H1 (cell line): ENCODE data around the gene CPM. TPM values are rescaled to one million over a fixed set of nuclear protein-coding genes. Genes with fewer than 3 reads are reported as not detected.

Experiments used
- CTCF ChIA-PET: fragments of 300-600 bp; sonication (Branson Sonifier 250); formaldehyde crosslinking; loops from one replicate; lab custom pipeline; 2021; ENCODE audit not compliant: partially characterized antibody; lab: Charles Lee
- POLR2A ChIA-PET: fragments of 300-600 bp; sonication (Branson Sonifier 250); formaldehyde crosslinking; loops from one replicate; lab custom pipeline; 2021; ENCODE audit warnings: inconsistent platforms; ENCODE audit not compliant: partially characterized antibody; lab: Charles Lee
- DNase-seq, 2 experiments: peaks; one replicate each; pipeline versions ENCODE4 v3.0.0 to v3.0.0-alpha.2; 2010 to 2022; ENCODE audit warnings: low spot score in 2 of 2, low read depth in 1 of 2, mixed read lengths in 1 of 2
- FAIRE-seq: peaks from 2 replicates; lab custom pipeline; 2011; peaks lifted over from hg19 to GRCh38; lab: Jason Lieb, UNC
- H2AFZ ChIP-seq: 2 replicates; pipeline ENCODE4 v1.8.1; 2012; ENCODE audit warnings: low read length, inconsistent platforms
- H2AK5ac ChIP-seq: 2 replicates; pipeline ENCODE4 v1.6.1; 2013; ENCODE audit warnings: low read depth, low read length
- H2BK120ac ChIP-seq: replicated peaks from 2 replicates; pipeline ENCODE3; 2013; ENCODE audit warnings: low read depth, low read length, inconsistent platforms
- H2BK12ac ChIP-seq: 2 replicates; pipeline ENCODE4 v1.6.1; 2013; ENCODE audit warnings: low read depth, low read length
- H2BK15ac ChIP-seq: 2 replicates; pipeline ENCODE4 v1.6.1; 2013; ENCODE audit warnings: low read length
- H2BK20ac ChIP-seq: 2 replicates; pipeline ENCODE4 v1.6.1; 2013; ENCODE audit warnings: low read length
- H2BK5ac ChIP-seq: 2 replicates; pipeline ENCODE4 v1.6.1; 2013; ENCODE audit warnings: low read depth, low read length
- H3K14ac ChIP-seq: 2 replicates; pipeline ENCODE4 v1.6.1; 2013; ENCODE audit warnings: inconsistent platforms; ENCODE audit not compliant: insufficient read length
- H3K18ac ChIP-seq: 2 replicates; pipeline ENCODE4 v1.6.1; 2013; ENCODE audit warnings: low read length; ENCODE audit errors: extremely low read depth
- H3K23ac ChIP-seq: 2 replicates; pipeline ENCODE4 v1.6.1; 2013; ENCODE audit warnings: inconsistent platforms; ENCODE audit not compliant: insufficient read length
- H3K23me2 ChIP-seq: 2 replicates; pipeline ENCODE4 v1.6.1; 2013; ENCODE audit warnings: low read depth, low read length
- H3K27ac ChIP-seq: 2 replicates; pipeline ENCODE4 v1.6.1; 2011; ENCODE audit warnings: low read depth, low read length, inconsistent platforms
- H3K27me3 ChIP-seq, 4 experiments: replicated peaks in 1 of 4; 1 replicate in 1 of 4; 2 replicates in 3 of 4; pipeline versions ENCODE4 v1.6.1 to v1.8.1; 2011 to 2013; ENCODE audit warnings: low read length in 3 of 4, mild to moderate bottlenecking in 3 of 4, inconsistent platforms in 2 of 4, mixed read lengths in 2 of 4, moderate library complexity in 1 of 4; ENCODE audit not compliant: control insufficient read depth in 3 of 4, insufficient read depth in 3 of 4; ENCODE audit errors: extremely low read depth in 1 of 4
- H3K36me3 ChIP-seq, 4 experiments: 2 replicates each; pipeline versions ENCODE4 v1.6.1 to v1.8.1; 2011 to 2013; ENCODE audit warnings: mild to moderate bottlenecking in 4 of 4, low read length in 3 of 4, moderate library complexity in 2 of 4, control low read depth in 1 of 4, inconsistent platforms in 1 of 4; ENCODE audit not compliant: insufficient read depth in 4 of 4, control insufficient read depth in 2 of 4
- H3K4ac ChIP-seq: replicated peaks from 2 replicates; pipeline ENCODE3; 2013; ENCODE audit warnings: low read length, low read depth, mixed read lengths, inconsistent platforms; ENCODE audit not compliant: insufficient read length
- H3K4me1 ChIP-seq, 4 experiments: replicated peaks in 1 of 4; 1 replicate in 1 of 4; 2 replicates in 3 of 4; pipeline versions ENCODE4 v1.6.1 to v1.8.1; 2011 to 2013; ENCODE audit warnings: low read length in 3 of 4, inconsistent platforms in 2 of 4, mixed read lengths in 1 of 4; ENCODE audit not compliant: insufficient read depth in 4 of 4, control insufficient read depth in 3 of 4
- H3K4me2 ChIP-seq, 2 experiments: 2 replicates each; pipeline versions ENCODE4 v1.6.1 to v1.8.1; 2011 to 2013; ENCODE audit warnings: low read depth in 2 of 2, low read length in 2 of 2, control low read depth in 1 of 2, inconsistent platforms in 1 of 2, mild to moderate bottlenecking in 1 of 2; ENCODE audit not compliant: insufficient read depth in 1 of 2
- H3K4me3 ChIP-seq, 4 experiments: fragments of 200-600, 300-600 bp in 1 of 4; sonication (generic), shearing (Covaris generic), sonication (Bioruptor Twin) in 1 of 4; 2 replicates each; pipeline versions ENCODE4 v1.5.1 to v1.8.1; 2011 to 2016; ENCODE audit warnings: low read length in 4 of 4, low read depth in 3 of 4, control low read depth in 2 of 4, inconsistent platforms in 2 of 4, mild to moderate bottlenecking in 2 of 4, mixed read lengths in 1 of 4, moderate library complexity in 1 of 4; ENCODE audit not compliant: insufficient read depth in 2 of 4; ENCODE audit errors: extremely low read depth in 1 of 4
- H3K56ac ChIP-seq: replicated peaks from 2 replicates; pipeline ENCODE3; 2013; ENCODE audit warnings: low read depth, mild to moderate bottlenecking, mixed read lengths, low read length, inconsistent platforms; ENCODE audit not compliant: insufficient read length
- H3K79me1 ChIP-seq: 2 replicates; pipeline ENCODE4 v1.6.1; 2013; ENCODE audit warnings: low read depth, low read length, control low read depth
- H3K79me2 ChIP-seq, 2 experiments: 2 replicates each; pipeline versions ENCODE4 v1.6.1 to v1.8.1; 2012 to 2013; ENCODE audit warnings: low read length in 2 of 2, mild to moderate bottlenecking in 2 of 2, inconsistent platforms in 1 of 2; ENCODE audit not compliant: insufficient read depth in 2 of 2, control insufficient read depth in 1 of 2
- H3K9ac ChIP-seq, 4 experiments: replicated peaks in 1 of 4; 1 replicate in 1 of 4; 2 replicates in 3 of 4; pipeline versions ENCODE4 v1.6.1 to v1.8.1; 2011 to 2013; ENCODE audit warnings: low read depth in 3 of 4, low read length in 3 of 4, control low read depth in 2 of 4, mild to moderate bottlenecking in 2 of 4, moderate library complexity in 2 of 4, inconsistent platforms in 1 of 4; ENCODE audit errors: extremely low read depth in 1 of 4
- H3K9me3 ChIP-seq, 2 experiments: 2 replicates each; pipeline versions ENCODE4 v1.6.1 to v1.8.1; 2012 to 2013; ENCODE audit warnings: mild to moderate bottlenecking in 2 of 2, moderate library complexity in 2 of 2, control low read depth in 1 of 2, inconsistent platforms in 1 of 2, low read depth in 1 of 2, low read length in 1 of 2, mixed read lengths in 1 of 2; ENCODE audit not compliant: insufficient read depth in 2 of 2
- H4K20me1 ChIP-seq, 2 experiments: replicated peaks in 1 of 2; 2 replicates each; pipeline versions ENCODE3 to v1.8.1; 2011 to 2013; ENCODE audit warnings: inconsistent platforms in 2 of 2, low read length in 2 of 2, mild to moderate bottlenecking in 1 of 2; ENCODE audit not compliant: insufficient read depth in 2 of 2, control insufficient read depth in 1 of 2
- H4K5ac ChIP-seq: 2 replicates; pipeline ENCODE4 v1.6.1; 2013; ENCODE audit warnings: low read length, low read depth, mixed read lengths, inconsistent platforms; ENCODE audit not compliant: insufficient read length
- H4K8ac ChIP-seq: 2 replicates; pipeline ENCODE4 v1.8.0; 2013; ENCODE audit warnings: mild to moderate bottlenecking, moderate library complexity, low read length, inconsistent platforms; ENCODE audit not compliant: insufficient read depth; ENCODE audit errors: extremely low read depth
- H4K91ac ChIP-seq: replicated peaks from 2 replicates; pipeline ENCODE3; 2013; ENCODE audit warnings: low read length, mixed read lengths, inconsistent platforms; ENCODE audit not compliant: insufficient read length
- BACH1 ChIP-seq: IDR thresholded peaks from 2 replicates; pipeline ENCODE4 v1.6.1; 2012; ENCODE audit warnings: low read length, improper control_type of control experiment
- CBX8 ChIP-seq: fragments of 300-800, 300-1000 bp; sonication (generic); IDR thresholded peaks from 2 replicates; pipeline ENCODE4 v1.7.1; 2016; ENCODE audit warnings: low read depth, low read length, borderline replicate concordance
- GABPA ChIP-seq: IDR thresholded peaks from 2 replicates; pipeline ENCODE4 v1.6.1; 2011; ENCODE audit warnings: mild to moderate bottlenecking, low read length, moderate library complexity, borderline replicate concordance; ENCODE audit not compliant: insufficient read depth
- JUND ChIP-seq: IDR thresholded peaks from 2 replicates; pipeline ENCODE4 v1.6.1; 2011; ENCODE audit warnings: mild to moderate bottlenecking, improper control_type of control experiment, low read length
- NRF1 ChIP-seq: IDR thresholded peaks from 2 replicates; pipeline ENCODE4 v1.6.1; 2011; ENCODE audit warnings: mild to moderate bottlenecking, low read depth, low read length, improper control_type of control experiment
- POU5F1 ChIP-seq: IDR thresholded peaks from 2 replicates; pipeline ENCODE4 v1.6.1; 2011; ENCODE audit warnings: low read depth, mild to moderate bottlenecking, low read length, moderate library complexity
- WGBS, 2 experiments: shearing (Covaris generic) in 1 of 2; methylation state at CpG; one replicate each; pipeline versions ENCODE4 v1.1.6 to v1.1.7; 2013 to 2015; ENCODE audit warnings: low lambda C conversion rate in 2 of 2, mixed read lengths in 2 of 2, inconsistent platforms in 1 of 2, low coverage in 1 of 2, missing lambda C conversion rate in 1 of 2; ENCODE audit not compliant: insufficient replicate concordance in 2 of 2, insufficient coverage in 1 of 2, insufficient read length in 1 of 2; ENCODE audit errors: extremely low coverage in 1 of 2, missing lambda C conversion rate in 1 of 2; 5-methylcytosine and 5-hydroxymethylcytosine counted together
- polyA plus RNA-seq, 7 experiments: library from polyadenylated mRNA; depleted of rRNA in 3 of 7; stranded (reverse) in 5 of 7; unstranded in 2 of 7; fragments of >200 nt in 5 of 7; fragments of 200-250 nt in 2 of 7; gene quantifications; 1 replicate in 5 of 7; 2 replicates in 1 of 7; 4 replicates in 1 of 7; pipeline versions ENCODE4 v1.2.1 to v1.2.3, GENCODE V29; 2011 to 2013; ENCODE audit warnings: missing spikeins in 2 of 7, mixed read lengths in 2 of 7
- total RNA-seq: library from RNA; stranded (reverse); fragmentation: NEBNext Ultra II Directional; extraction: Animal tissue kit (Norgen Biotek cat#: 25700); gene quantifications from 2 replicates; pipeline ENCODE4 v1.2.1, GENCODE V29; 2021

Gene CPM
- total and polyA plus RNA-seq, 2 of the 8 experiments (the other 6 are each of a cell fraction or from before 2014, with no cell fraction given), result 0.33 to 3.1 TPM

DNA sequence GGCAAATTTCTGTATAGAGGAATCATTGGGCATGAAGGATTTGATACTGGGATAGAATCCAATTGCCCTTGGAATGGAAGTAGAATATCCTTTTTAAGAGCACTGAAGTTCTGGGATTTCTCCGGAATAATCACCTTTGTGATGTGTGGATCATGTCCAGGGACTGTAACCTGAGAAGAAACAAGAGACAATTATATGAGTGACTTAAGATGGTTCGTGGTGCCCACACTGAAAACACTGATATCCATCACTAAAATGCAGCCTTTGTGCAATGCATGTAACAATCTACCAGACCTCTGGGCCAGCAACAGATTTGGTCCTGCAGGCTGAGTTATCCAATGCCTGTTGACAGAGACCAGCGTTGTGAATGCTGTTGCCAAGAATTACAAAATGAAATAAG, 76.5 kb downstream of the CPM start:
- no peak overlapping the region for H3K4ac ChIP-seq
- H3K4me3 ChIP-seq, result no peak overlapping the region
- no peak overlapping the region for H3K4me2 ChIP-seq
- H3K14ac ChIP-seq, result no peak overlapping the region
- H4K8ac ChIP-seq, result no peak overlapping the region
- H2AFZ ChIP-seq, result no peak overlapping the region
- H3K4me1 ChIP-seq, result no peaks in the 10 kb centered on the region
- H3K23ac ChIP-seq, result no peak overlapping the region
- TF ChIP-seq JUND, result no peak
- TF ChIP-seq BACH1, result no peak
- TF ChIP-seq CBX8, result no peak
- no peak for TF ChIP-seq POU5F1
- no peak for TF ChIP-seq GABPA
- TF ChIP-seq NRF1, result no peak
- H2BK20ac ChIP-seq, result no peak overlapping the region
- ChIA-PET CTCF (no interaction called here), POLR2A (no interaction called here)
- H3K79me1 ChIP-seq, result no peaks in the 10 kb centered on the region
- FAIRE-seq (no peak), DNase-seq (no peak)
- H4K5ac ChIP-seq, result no peak overlapping the region
- WGBS, 2 experiments, result 85% methylated on average over 3 of the region's 3 CpGs; no CpG with 5 or more reads in 1 of the 2 experiments
- no peak overlapping the region for H2BK5ac ChIP-seq
- H3K79me2 ChIP-seq, result no peaks in the 10 kb centered on the region
- H2BK120ac ChIP-seq, result no peak overlapping the region
- no peak overlapping the region for H3K27ac ChIP-seq
- H4K91ac ChIP-seq, result no peak overlapping the region
- no peak overlapping the region for H3K9ac ChIP-seq
- no peaks in the 10 kb centered on the region for H3K9me3 ChIP-seq
- no peak overlapping the region for H3K56ac ChIP-seq
- no peaks in the 10 kb centered on the region for H3K27me3 ChIP-seq
- no peak overlapping the region for H2AK5ac ChIP-seq
- H3K36me3 ChIP-seq, result no peaks in the 10 kb centered on the region
- H3K23me2 ChIP-seq, result no peaks in the 10 kb centered on the region; the same call in 1 of the 2 replicates
- H4K20me1 ChIP-seq, result no peaks in the 10 kb centered on the region
- no peak overlapping the region for H3K18ac ChIP-seq
- no peak overlapping the region for H2BK15ac ChIP-seq
- H2BK12ac ChIP-seq, result no peak overlapping the region
